Stimulated activated naive CD8-positive, alpha-beta T cell treated with anti-CD3 and anti-CD28 coated beads, Interleukin-15, amount 100 ng/mL, for 72 hours (primary cell): ENCODE results near the gene DERL2.
"Not testable (repeated sequence)": the region's sequence is repeated elsewhere in the genome, so short reads cannot be mapped to it uniquely, and the experiment has no call there.

Source experiments
- ATAC-seq: fragments of 150-1000 bp; cut with Tn5 transposase; 2 replicates; pipeline ENCODE4 v1.10.0; 2021; ENCODE audit warnings: mild to moderate bottlenecking, moderate library complexity
- DNase-seq, 2 donors: peaks; one replicate each; pipeline ENCODE4 v3.0.0; 2021 to 2022
- H3K27ac Mint-ChIP-seq, 2 donors: one replicate each; pipeline ENCODE4 v1.8.0; 2022; ENCODE audit warnings: mild to moderate bottlenecking in 2 of 2, mixed read lengths in 2 of 2, moderate library complexity in 2 of 2
- H3K27me3 Mint-ChIP-seq: one replicate; pipeline ENCODE4 v1.8.0; 2022; ENCODE audit warnings: mixed read lengths
- H3K4me1 Mint-ChIP-seq: one replicate; pipeline ENCODE4 v1.8.0; 2022; ENCODE audit warnings: mild to moderate bottlenecking, mixed read lengths
- H3K4me3 Mint-ChIP-seq, 2 donors: one replicate each; pipeline ENCODE4 v1.8.0; 2022; ENCODE audit warnings: mild to moderate bottlenecking in 2 of 2, mixed read lengths in 2 of 2, moderate library complexity in 1 of 2
- H3K9me3 Mint-ChIP-seq, 2 donors: one replicate each; pipeline ENCODE4 v1.8.0; 2022; ENCODE audit warnings: mixed read lengths in 2 of 2

Gene DERL2

DNA sequence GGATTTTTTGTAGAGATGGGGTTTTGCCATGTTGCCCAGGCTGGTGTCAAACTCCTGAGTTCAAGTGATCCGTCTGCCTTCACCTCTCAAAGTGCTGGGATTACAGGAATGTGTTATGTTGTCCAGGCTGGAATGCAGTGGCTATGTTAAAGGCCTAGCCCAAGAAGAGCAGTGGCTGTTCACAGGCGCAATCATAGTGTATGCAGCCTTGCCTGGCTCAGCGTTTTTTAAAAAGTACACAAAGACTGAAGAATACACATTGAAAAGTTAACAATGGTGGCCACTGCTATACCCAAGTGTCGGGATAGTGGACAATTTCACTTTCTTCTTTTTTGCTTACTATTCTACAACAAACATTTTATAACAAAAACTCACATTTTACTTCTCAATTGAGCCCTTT, 7.0 kb downstream of the DERL2 start:
- H3K4me1 Mint-ChIP-seq = peaks cover 15% of the 10 kb centered on the region
- no peak for DNase-seq
- no peak for ATAC-seq
- H3K27me3 Mint-ChIP-seq = no peaks in the 10 kb centered on the region
- H3K4me3 Mint-ChIP-seq = no peak overlapping the region
- H3K27ac Mint-ChIP-seq = no peak overlapping the region
- no peaks in the 10 kb centered on the region for H3K9me3 Mint-ChIP-seq

- Mint-ChIP-seq H3K4me1 (peaks cover 8% of the 10 kb centered on the region), H3K27ac (no peak overlapping the region), H3K4me3 (no peak overlapping the region), H3K9me3 (no peaks in the 10 kb centered on the region), H3K27me3 (no peaks in the 10 kb centered on the region)
- ATAC-seq (no peak), DNase-seq (no peak)
Observed at GRCh38 chr17:5473906-5474305, 12.1 kb downstream of the DERL2 start.

- Mint-ChIP-seq H3K27ac (no peak overlapping the region), H3K4me1 (peaks cover 13% of the 10 kb centered on the region), H3K4me3 (no peak overlapping the region), H3K27me3 (no peaks in the 10 kb centered on the region), H3K9me3 (no peaks in the 10 kb centered on the region)
- ATAC-seq (no peak), DNase-seq (no peak)
Observed at GRCh38 chr17:5472511-5472910, 13.5 kb downstream of the DERL2 start.

DNA sequence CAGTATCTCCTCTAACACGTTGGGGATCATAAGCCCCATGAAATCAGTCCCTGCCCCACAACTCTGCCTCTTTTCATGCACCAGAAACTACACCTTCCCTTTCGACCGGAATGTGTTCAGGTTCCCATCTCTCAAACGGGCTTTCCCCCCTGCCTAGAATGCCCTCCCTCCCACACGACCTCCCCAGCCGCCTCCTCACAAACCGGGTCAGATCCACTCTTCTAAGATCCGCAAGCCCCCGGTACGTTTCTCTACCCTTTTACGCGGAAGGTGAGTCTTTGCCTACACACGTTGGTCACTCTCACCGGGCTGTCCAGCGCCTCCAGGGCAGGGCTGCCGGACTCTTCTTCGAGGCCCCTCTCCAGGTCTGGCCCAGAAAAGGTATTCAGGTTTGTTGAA, 17.9 kb downstream of the DERL2 start:
- H3K9me3 Mint-ChIP-seq = no peaks in the 10 kb centered on the region
- peak overlapping the region; percentile 69 to 81 for H3K27ac Mint-ChIP-seq
- DNase-seq (peak in 1 of 2 donors; percentile 19), ATAC-seq (peak; percentile 34)
- peaks cover 44% of the 10 kb centered on the region for H3K4me1 Mint-ChIP-seq
- peak overlapping the region; percentile 81 to 91 for H3K4me3 Mint-ChIP-seq
- H3K27me3 Mint-ChIP-seq = no peaks in the 10 kb centered on the region

DNA sequence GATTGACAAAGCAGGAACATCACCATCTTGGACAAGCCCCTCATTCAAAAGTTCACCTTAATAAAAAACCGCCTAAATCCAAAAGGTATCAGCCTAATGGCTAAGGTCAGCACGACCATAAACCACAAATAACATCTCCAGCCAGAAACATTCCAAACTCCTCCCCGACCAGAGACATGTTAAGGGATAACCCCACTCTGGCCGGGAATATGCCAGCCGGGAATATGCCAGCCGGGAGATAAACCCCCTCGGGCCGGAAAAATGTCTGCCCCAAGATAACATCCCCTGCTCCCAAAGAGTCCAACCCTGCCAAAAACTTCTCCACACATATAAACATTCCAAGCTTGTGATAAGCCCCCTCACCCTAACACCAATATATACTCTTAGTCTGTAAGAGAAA, 18.6 kb downstream of the DERL2 start:
- no peaks in the 10 kb centered on the region for H3K27me3 Mint-ChIP-seq
- DNase-seq = no peak
- no peak for ATAC-seq
- peak overlapping the region; percentile 81 to 91 for H3K4me3 Mint-ChIP-seq
- H3K27ac Mint-ChIP-seq = peak overlapping the region; percentile 69 to 81
- no peaks in the 10 kb centered on the region for H3K9me3 Mint-ChIP-seq
- peaks cover 44% of the 10 kb centered on the region for H3K4me1 Mint-ChIP-seq

- DNase-seq (no peak), ATAC-seq (no peak)
- no peak overlapping the region for H3K4me3 Mint-ChIP-seq
- H3K4me1 Mint-ChIP-seq = peaks cover 44% of the 10 kb centered on the region
- no peaks in the 10 kb centered on the region for H3K27me3 Mint-ChIP-seq
- no peak overlapping the region for H3K27ac Mint-ChIP-seq
- no peaks in the 10 kb centered on the region for H3K9me3 Mint-ChIP-seq
Observed at GRCh38 chr17:5466295-5466694, 19.7 kb downstream of the DERL2 start.

- Mint-ChIP-seq H3K27ac (peak overlapping the region; percentile 10 to 66), H3K9me3 (no peaks in the 10 kb centered on the region), H3K4me3 (no peak overlapping the region), H3K4me1 (peaks cover 44% of the 10 kb centered on the region), H3K27me3 (no peaks in the 10 kb centered on the region)
- DNase-seq (no peak), ATAC-seq (no peak)
Observed at GRCh38 chr17:5464717-5465507, 21.1 kb downstream of the DERL2 start.

DNA sequence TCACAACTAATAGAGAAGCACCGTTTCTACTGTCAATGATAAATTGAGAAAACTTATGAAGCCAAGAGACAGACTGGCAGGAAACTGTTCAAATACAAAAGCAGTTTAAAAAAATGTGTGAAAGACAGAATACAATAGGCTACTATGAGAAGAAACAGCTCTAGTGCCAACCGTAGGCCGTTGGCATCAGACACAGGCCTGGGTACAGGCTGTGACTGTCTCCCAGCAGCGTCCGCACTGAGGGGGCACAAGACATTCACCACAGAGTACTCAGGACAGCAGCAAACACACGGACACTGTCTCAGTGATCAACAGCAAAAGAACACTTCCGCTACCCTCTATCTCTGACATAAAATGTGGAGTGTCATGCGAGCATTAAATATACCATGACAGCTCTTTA, 39.2 kb downstream of the DERL2 start:
- DNase-seq (no peak), ATAC-seq (no peak)
- H3K27ac Mint-ChIP-seq = peak overlapping the region in 1 of 2 donors; percentile 57
- no peak overlapping the region for H3K4me3 Mint-ChIP-seq
- no peaks in the 10 kb centered on the region for H3K27me3 Mint-ChIP-seq
- no peaks in the 10 kb centered on the region for H3K9me3 Mint-ChIP-seq
- H3K4me1 Mint-ChIP-seq = no peaks in the 10 kb centered on the region

GRCh38 chr17:5444209-5444608, 41.8 kb downstream of the DERL2 start:
- Mint-ChIP-seq H3K4me3 (no peak overlapping the region), H3K27ac (peak overlapping the region in 1 of 2 donors; percentile 81), H3K27me3 (no peaks in the 10 kb centered on the region), H3K4me1 (peaks cover 9% of the 10 kb centered on the region), H3K9me3 (no peaks in the 10 kb centered on the region)
- ATAC-seq (no peak), DNase-seq (no peak)

DNA sequence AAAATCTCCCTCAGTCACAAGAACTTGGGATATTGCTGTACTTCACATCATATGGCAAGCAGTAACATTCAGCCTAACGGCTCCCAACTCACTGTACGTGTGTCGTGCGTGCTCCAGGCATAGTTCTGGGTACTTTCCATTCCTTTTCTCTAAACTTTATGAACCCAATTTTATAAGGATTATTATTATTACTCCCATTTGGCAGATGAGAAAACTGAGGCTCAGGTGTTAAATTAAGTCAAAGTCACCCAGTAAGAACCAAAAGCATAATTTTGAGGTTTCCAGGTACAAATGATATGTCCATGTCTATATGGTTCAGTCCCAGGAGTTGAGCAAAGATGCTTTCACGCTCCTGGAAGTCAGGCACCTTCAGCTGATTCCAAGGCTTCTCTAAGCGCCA, 42.2 kb downstream of the DERL2 start:
- H3K4me3 Mint-ChIP-seq = no peak overlapping the region
- peaks cover 10% of the 10 kb centered on the region for H3K4me1 Mint-ChIP-seq
- H3K9me3 Mint-ChIP-seq = no peaks in the 10 kb centered on the region
- DNase-seq (no peak), ATAC-seq (no peak)
- no peak overlapping the region for H3K27ac Mint-ChIP-seq
- no peaks in the 10 kb centered on the region for H3K27me3 Mint-ChIP-seq

GRCh38 chr17:5439446-5439764, 46.6 kb downstream of the DERL2 start:
- DNase-seq (no peak), ATAC-seq (no peak)
- no peaks in the 10 kb centered on the region for H3K9me3 Mint-ChIP-seq
- peaks cover 42% of the 10 kb centered on the region for H3K4me1 Mint-ChIP-seq
- no peaks in the 10 kb centered on the region for H3K27me3 Mint-ChIP-seq
- peak overlapping the region; percentile 87 to 92 for H3K4me3 Mint-ChIP-seq
- peak overlapping the region; percentile 91 to 94 for H3K27ac Mint-ChIP-seq

DNA sequence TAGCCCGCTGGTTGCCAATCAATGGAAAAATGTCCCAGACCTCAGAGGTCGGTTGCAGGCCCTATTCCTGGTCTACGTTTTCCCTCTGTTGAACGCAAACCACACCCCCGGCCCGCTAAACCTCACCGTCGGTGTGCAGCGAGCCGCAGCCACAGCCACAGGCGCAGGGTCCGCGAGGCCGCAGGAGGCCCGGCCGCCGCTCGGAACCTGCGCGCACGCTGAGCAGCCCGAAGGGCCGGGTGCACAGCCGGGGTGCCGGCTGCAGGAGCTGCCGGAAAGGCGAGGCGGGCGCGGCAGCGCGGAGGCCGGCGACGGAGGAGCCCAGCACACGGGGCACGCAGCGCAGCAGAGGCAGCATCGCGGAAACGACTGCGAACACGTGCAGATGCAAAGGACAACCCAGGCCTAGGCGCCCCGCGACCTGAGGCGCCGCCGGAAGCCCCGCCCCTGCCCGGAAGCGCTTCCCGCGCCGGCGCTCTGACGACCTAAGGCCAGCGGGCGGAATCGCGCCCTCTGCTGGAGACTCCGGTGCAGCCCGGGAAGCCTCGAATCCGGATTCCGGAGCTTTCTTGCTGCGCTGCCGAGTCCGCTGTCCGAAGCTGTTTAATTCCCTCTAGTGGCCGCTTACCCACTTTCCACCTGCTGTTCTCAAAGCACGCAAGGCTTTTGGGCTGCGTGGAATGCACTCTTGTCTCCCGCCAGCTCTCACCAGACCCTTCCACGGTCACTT, 47.1 kb downstream of the DERL2 start, which contains the start of gene C1QBP:
Gene C1QBP, minus strand, starts transcription at position 440 of the 730 bp plus-strand sequence. Its CDS starts 82 bp downstream, at position 358.
- no peaks in the 10 kb centered on the region for H3K27me3 Mint-ChIP-seq
- peak within 1 kb of the TSS; percentile 87 to 92 for H3K4me3 Mint-ChIP-seq
- no peaks in the 10 kb centered on the region for H3K9me3 Mint-ChIP-seq
- DNase-seq (peak; percentile 94 to 95), ATAC-seq (peak; percentile 96)
- H3K27ac Mint-ChIP-seq = peak within 1 kb of the TSS; percentile 91 to 94
- H3K4me1 Mint-ChIP-seq = peaks cover 42% of the 10 kb centered on the region

DNA sequence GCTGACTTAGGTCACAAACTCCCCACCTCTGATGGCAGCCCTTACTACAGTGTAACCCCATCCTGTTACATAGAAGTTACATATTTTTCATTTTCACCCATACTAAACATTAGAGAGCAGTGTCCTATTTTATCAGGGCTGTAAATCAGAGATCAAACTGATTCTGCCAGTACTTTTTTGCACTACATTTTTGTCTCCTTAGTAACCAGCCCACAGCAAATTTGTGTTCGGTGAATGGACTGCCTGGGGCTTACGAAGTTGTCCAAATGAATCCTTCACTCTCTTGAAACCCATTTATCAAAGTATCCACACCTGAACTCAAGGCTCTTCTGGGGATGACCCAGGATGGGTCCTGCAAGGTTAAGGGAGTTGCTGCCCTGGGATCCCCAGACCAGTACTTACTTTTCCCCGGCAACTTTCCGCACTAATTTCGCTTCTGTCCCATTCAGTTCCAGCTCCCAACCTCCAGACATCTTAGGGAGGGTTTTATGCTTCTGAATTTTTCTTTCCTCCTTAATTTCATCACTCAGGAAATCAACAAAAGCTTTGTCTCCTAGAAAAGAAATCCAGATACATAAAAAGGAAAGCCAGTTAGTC, 48.2 kb downstream of the DERL2 start:
- no peak for ATAC-seq
- no peak for DNase-seq
- Mint-ChIP-seq H3K27me3 (no peaks in the 10 kb centered on the region), H3K27ac (peak overlapping the region; percentile 90 to 91), H3K4me1 (peaks cover 42% of the 10 kb centered on the region), H3K4me3 (peak overlapping the region; percentile 87 to 92), H3K9me3 (no peaks in the 10 kb centered on the region)

- Mint-ChIP-seq H3K27ac (peak overlapping the region in 1 of 2 donors; percentile 19), H3K4me1 (peaks cover 51% of the 10 kb centered on the region), H3K4me3 (peak overlapping the region; percentile 54 to 67)
- H3K9me3 Mint-ChIP-seq, DNase-seq, H3K27me3 Mint-ChIP-seq, ATAC-seq: not testable (repeated sequence)
Observed at GRCh38 chr17:5435781-5436315, 50.1 kb downstream of the DERL2 start.

GRCh38 chr17:5434984-5435383, 51.0 kb downstream of the DERL2 start:
- no peaks in the 10 kb centered on the region for H3K9me3 Mint-ChIP-seq
- peak overlapping the region; percentile 32 to 53 for H3K4me3 Mint-ChIP-seq
- peak overlapping the region; percentile 57 to 88 for H3K27ac Mint-ChIP-seq
- ATAC-seq = no peak
- no peaks in the 10 kb centered on the region for H3K27me3 Mint-ChIP-seq
- no peak for DNase-seq
- H3K4me1 Mint-ChIP-seq = peaks cover 54% of the 10 kb centered on the region
